HEK293 (cell line): Measurements from ENCODE around the gene NUMA1.

Source experiments
- CTCF ChIA-PET: fragments of 350-600 bp; formaldehyde crosslinking; extraction: SDS; loops from one replicate; lab custom pipeline; 2021; ENCODE audit warnings: antibody characterized with exemption; lab: Yijun Ruan, JAX
- POLR2A ChIA-PET: fragments of 300-600 bp; formaldehyde crosslinking; extraction: SDS; loops from one replicate; lab custom pipeline; 2020; ENCODE audit warnings: antibody characterized with exemption, inconsistent platforms; lab: Yijun Ruan, JAX
- H3K27ac ChIP-seq: fragments of 200-500 bp; sonication (Bioruptor generic); 2 replicates; pipeline ENCODE4 v1.5.1; 2014; ENCODE audit warnings: low read depth, low read length, control low read depth, inconsistent platforms; ENCODE audit errors: extremely low read depth
- H3K36me3 ChIP-seq, 2 experiments: fragments of 200-500 bp in 1 of 2; sonication (Bioruptor generic) in 1 of 2; 1 replicate in 1 of 2; 2 replicates in 1 of 2; pipeline ENCODE4 v1.5.1; 2014 to 2017; ENCODE audit warnings: inconsistent platforms in 2 of 2, low read length in 2 of 2; ENCODE audit not compliant: control insufficient read depth in 2 of 2, insufficient read depth in 1 of 2
- H3K4me1 ChIP-seq: fragments of 200-500 bp; sonication (Bioruptor generic); 2 replicates; pipeline ENCODE4 v1.5.1; 2014; ENCODE audit warnings: mild to moderate bottlenecking, low read length, inconsistent platforms; ENCODE audit not compliant: control insufficient read depth, insufficient read depth
- H3K4me3 ChIP-seq: 2 replicates; pipeline ENCODE4 v1.5.1; 2011; ENCODE audit warnings: low read depth, mild to moderate bottlenecking, control low read depth, low read length, moderate library complexity
- H3K9me3 ChIP-seq: fragments of 200-500 bp; sonication (Bioruptor generic); 2 replicates; pipeline ENCODE4 v1.5.1; 2014; ENCODE audit warnings: low read depth, low read length, inconsistent platforms; ENCODE audit not compliant: control insufficient read depth, insufficient read depth
- BCL11B ChIP-seq: fragments of 450-650 bp; formaldehyde crosslinking; IDR thresholded peaks from 2 replicates; pipeline ENCODE4 v1.5.1; 2016; ENCODE audit warnings: low read depth, missing biosample characterization, missing genetic modification characterization
- BCL6B ChIP-seq: fragments of 450-650 bp; formaldehyde crosslinking; IDR thresholded peaks from 2 replicates; pipeline ENCODE4 v1.5.1; 2017; ENCODE audit warnings: missing biosample characterization, missing genetic modification characterization
- GFI1B ChIP-seq: fragments of 450-650 bp; formaldehyde crosslinking; IDR thresholded peaks from 2 replicates; pipeline ENCODE4 v1.5.1; 2016; ENCODE audit warnings: missing biosample characterization, missing genetic modification characterization
- HOXA7 ChIP-seq: sonication (generic); formaldehyde crosslinking; IDR thresholded peaks from 2 replicates; pipeline ENCODE4 v1.8.1; 2022; ENCODE audit warnings: missing genetic modification reagents, borderline replicate concordance
- HOXC10 ChIP-seq: sonication (generic); formaldehyde crosslinking; IDR thresholded peaks from 2 replicates; pipeline ENCODE4 v1.8.1; 2023; ENCODE audit warnings: mild to moderate bottlenecking, missing genetic modification reagents
- KLF9 ChIP-seq: fragments of 450-650 bp; formaldehyde crosslinking; IDR thresholded peaks from 2 replicates; pipeline ENCODE4 v1.5.1; 2016; ENCODE audit warnings: missing biosample characterization, missing genetic modification characterization, low read depth
- OVOL3 ChIP-seq: fragments of 450-650 bp; formaldehyde crosslinking; IDR thresholded peaks from 2 replicates; pipeline ENCODE4 v1.5.1; 2016; ENCODE audit warnings: missing biosample characterization, missing genetic modification characterization
- SCRT2 ChIP-seq: fragments of 450-650 bp; formaldehyde crosslinking; IDR thresholded peaks from 2 replicates; pipeline ENCODE4 v1.5.1; 2016; ENCODE audit warnings: missing biosample characterization, missing genetic modification characterization
- YY2 ChIP-seq: fragments of 450-650 bp; formaldehyde crosslinking; IDR thresholded peaks from 2 replicates; pipeline ENCODE4 v1.5.1; 2016; ENCODE audit warnings: missing biosample characterization, missing genetic modification characterization
- ZBTB11 ChIP-seq: fragments of 450-650 bp; formaldehyde crosslinking; conservative IDR thresholded peaks from 2 replicates; pipeline ENCODE4 v1.5.1; 2016; ENCODE audit warnings: low read depth, missing biosample characterization, missing genetic modification characterization
- ZNF248 ChIP-seq: fragments of 450-650 bp; formaldehyde crosslinking; IDR thresholded peaks from 2 replicates; pipeline ENCODE4 v1.5.1; 2017; ENCODE audit warnings: missing biosample characterization, missing genetic modification characterization
- ZNF274 ChIP-seq, 2 experiments: fragments of 200-500 bp in 1 of 2; fragments of 450-650 bp in 1 of 2; sonication (Bioruptor generic) in 1 of 2; formaldehyde crosslinking in 1 of 2; IDR thresholded peaks; 2 replicates each; pipeline versions ENCODE4 v1.5.1 to v1.6.1; 2014 to 2016; ENCODE audit warnings: borderline replicate concordance in 1 of 2, inconsistent platforms in 1 of 2, low read length in 1 of 2, missing biosample characterization in 1 of 2, missing genetic modification characterization in 1 of 2
- ZNF311 ChIP-seq: fragments of 450-650 bp; formaldehyde crosslinking; IDR thresholded peaks from 2 replicates; pipeline ENCODE4 v1.5.1; 2017; ENCODE audit warnings: missing biosample characterization, missing genetic modification characterization, borderline replicate concordance
- ZNF394 ChIP-seq: fragments of 450-650 bp; formaldehyde crosslinking; IDR thresholded peaks from 2 replicates; pipeline ENCODE4 v1.5.1; 2016; ENCODE audit warnings: missing biosample characterization, missing genetic modification characterization, mild to moderate bottlenecking, moderate library complexity, borderline replicate concordance
- ZNF426 ChIP-seq: fragments of 450-650 bp; formaldehyde crosslinking; IDR thresholded peaks from 2 replicates; pipeline ENCODE4 v1.5.1; 2017; ENCODE audit warnings: missing biosample characterization, missing genetic modification characterization, mild to moderate bottlenecking, inconsistent platforms, moderate library complexity
- ZNF670 ChIP-seq: fragments of 450-650 bp; formaldehyde crosslinking; IDR thresholded peaks from 2 replicates; pipeline ENCODE4 v1.5.1; 2016; ENCODE audit warnings: missing biosample characterization, missing genetic modification characterization, low read depth
- ZNF692 ChIP-seq: fragments of 450-650 bp; formaldehyde crosslinking; IDR thresholded peaks from 2 replicates; pipeline ENCODE4 v1.5.1; 2016; ENCODE audit warnings: missing biosample characterization, missing genetic modification characterization
- ZNF76 ChIP-seq: fragments of 450-650 bp; formaldehyde crosslinking; IDR thresholded peaks from 2 replicates; pipeline ENCODE4; 2016; ENCODE audit warnings: low read depth, missing biosample characterization, missing genetic modification characterization, borderline replicate concordance
- ZNF792 ChIP-seq: fragments of 450-650 bp; formaldehyde crosslinking; IDR thresholded peaks from 2 replicates; pipeline ENCODE4 v1.5.1; 2016; ENCODE audit warnings: missing biosample characterization, missing genetic modification characterization
- ZSCAN16 ChIP-seq: fragments of 450-650 bp; formaldehyde crosslinking; IDR thresholded peaks from 2 replicates; pipeline ENCODE4 v1.5.1; 2016; ENCODE audit warnings: missing biosample characterization, missing genetic modification characterization
- ZSCAN23 ChIP-seq: fragments of 450-650 bp; formaldehyde crosslinking; IDR thresholded peaks from 2 replicates; pipeline ENCODE4 v1.5.1; 2016; ENCODE audit warnings: missing biosample characterization, missing genetic modification characterization
- ZXDB ChIP-seq: fragments of 450-650 bp; formaldehyde crosslinking; IDR thresholded peaks from 2 replicates; pipeline ENCODE4 v1.5.1; 2016; ENCODE audit warnings: missing biosample characterization, missing genetic modification characterization

Gene NUMA1

GRCh38 chr11:71997594-71997993 lies 82.7 kb downstream of the NUMA1 start:
- no peak for TF ChIP-seq SCRT2 (tag by site-specific recombination)
- TF ChIP-seq ZNF426 (tag by site-specific recombination), result no peak
- no peak for TF ChIP-seq HOXC10
- TF ChIP-seq BCL11B (tag by site-specific recombination), result no peak
- no peak for TF ChIP-seq ZNF311 (tag by site-specific recombination)
- TF ChIP-seq YY2 (tag by site-specific recombination), result no peak
- CTCF ChIA-PET, result interaction anchor here (0.7 to 1.1 kb wide), 2 partner anchors 19 to 410 kb away, joined by 3 read pairs; no protein-coding TSS in a partner anchor
- H3K27ac ChIP-seq, result no peak overlapping the region
- no peaks in the 10 kb centered on the region for H3K9me3 ChIP-seq
- H3K4me3 ChIP-seq, result no peak overlapping the region
- POLR2A ChIA-PET, result no interaction called here
- peaks cover 0 to 44% of the 10 kb centered on the region in 2 experiments; a peak in 1 of 3 replicates for H3K36me3 ChIP-seq
- no peaks in the 10 kb centered on the region for H3K4me1 ChIP-seq

- Histone ChIP-seq H3K36me3 (peaks cover 0 to 38% of the 10 kb centered on the region in 2 experiments; a peak in 1 of 3 replicates), H3K9me3 (no peaks in the 10 kb centered on the region), H3K27ac (no peak overlapping the region), H3K4me1 (no peaks in the 10 kb centered on the region), H3K4me3 (no peak overlapping the region)
- ChIA-PET CTCF (interaction anchor here (0.7 to 1.1 kb wide), 2 partner anchors 19 to 411 kb away, joined by 3 read pairs; no protein-coding TSS in a partner anchor), POLR2A (no interaction called here)
- TF ChIP-seq ZNF692 (tag by site-specific recombination) (no peak), ZNF394 (tag by site-specific recombination) (no peak), ZNF670 (tag by site-specific recombination) (no peak), ZNF274 (IDR thresholded peaks at IDR 0.05; ENCODE audit: low read length) (no peak), ZNF274 (tag by site-specific recombination; IDR thresholded peaks at IDR 0.05; ENCODE audit: borderline replicate concordance) (no peak), ZNF248 (no peak), HOXA7 (no peak), BCL6B (tag by site-specific recombination) (no peak), ZNF76 (tag by site-specific recombination) (no peak), ZSCAN23 (tag by site-specific recombination) (no peak), ZSCAN16 (tag by site-specific recombination) (no peak), ZXDB (tag by site-specific recombination) (no peak), ZNF792 (tag by site-specific recombination) (no peak), ZBTB11 (tag by site-specific recombination) (no peak), GFI1B (tag by site-specific recombination) (no peak), OVOL3 (no peak), KLF9 (tag by site-specific recombination) (no peak)
Observed at GRCh38 chr11:71996946-71997345, 83.4 kb downstream of the NUMA1 start.
